GM12864 (cell line): ENCODE data around the gene SNX21.

ENCODE experiments used
- DNase-seq: peaks from one replicate; pipeline ENCODE4 v3.0.0-alpha.2; 2011; ENCODE audit warnings: low read depth
- H3K4me3 ChIP-seq: 2 replicates; pipeline ENCODE4 v1.5.1; 2011; ENCODE audit warnings: mild to moderate bottlenecking, low read depth, low read length, control low read depth
- TF ChIP-seq, protein P1 (sequence below): IDR thresholded peaks from 2 replicates; pipeline ENCODE4 v1.5.1; 2011; ENCODE audit warnings: low read depth, mild to moderate bottlenecking, moderate library complexity, low read length, control low read depth, inconsistent platforms; ENCODE audit errors: missing control alignments

The SNX21 gene

DNA sequence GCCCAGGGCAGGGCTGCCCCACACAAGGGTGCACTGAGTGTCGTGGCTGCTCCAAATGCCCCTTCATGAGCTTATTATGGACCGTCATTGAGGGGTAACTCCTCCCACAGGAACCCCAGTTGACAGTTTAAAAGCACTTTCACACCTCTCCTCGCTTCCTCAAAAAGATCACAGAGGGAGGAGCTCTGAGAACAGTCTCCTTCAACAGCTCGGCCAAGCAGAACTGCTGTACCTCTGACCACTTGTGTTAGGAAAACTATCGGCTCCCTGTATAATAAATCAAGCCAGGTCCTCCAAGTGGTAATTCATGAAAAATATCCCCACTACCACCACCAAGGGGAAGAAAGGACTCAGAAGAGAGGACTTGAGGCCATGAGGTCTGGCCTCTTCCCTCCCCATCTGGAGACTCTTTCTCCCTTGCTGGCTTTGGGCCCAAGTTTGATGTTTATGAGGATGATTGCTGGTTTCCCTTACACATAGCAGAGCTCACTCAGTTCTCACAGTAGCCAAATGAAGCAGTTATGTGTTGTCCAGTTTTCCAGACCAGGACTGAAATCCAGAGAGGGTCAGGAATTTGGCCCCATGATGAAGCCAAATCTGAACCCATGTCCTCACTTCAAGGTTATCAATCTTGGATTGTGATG lies 8.7 kb downstream of the SNX21 start:
- peak; percentile 31 for DNase-seq
- TF ChIP-seq, protein P1, sequence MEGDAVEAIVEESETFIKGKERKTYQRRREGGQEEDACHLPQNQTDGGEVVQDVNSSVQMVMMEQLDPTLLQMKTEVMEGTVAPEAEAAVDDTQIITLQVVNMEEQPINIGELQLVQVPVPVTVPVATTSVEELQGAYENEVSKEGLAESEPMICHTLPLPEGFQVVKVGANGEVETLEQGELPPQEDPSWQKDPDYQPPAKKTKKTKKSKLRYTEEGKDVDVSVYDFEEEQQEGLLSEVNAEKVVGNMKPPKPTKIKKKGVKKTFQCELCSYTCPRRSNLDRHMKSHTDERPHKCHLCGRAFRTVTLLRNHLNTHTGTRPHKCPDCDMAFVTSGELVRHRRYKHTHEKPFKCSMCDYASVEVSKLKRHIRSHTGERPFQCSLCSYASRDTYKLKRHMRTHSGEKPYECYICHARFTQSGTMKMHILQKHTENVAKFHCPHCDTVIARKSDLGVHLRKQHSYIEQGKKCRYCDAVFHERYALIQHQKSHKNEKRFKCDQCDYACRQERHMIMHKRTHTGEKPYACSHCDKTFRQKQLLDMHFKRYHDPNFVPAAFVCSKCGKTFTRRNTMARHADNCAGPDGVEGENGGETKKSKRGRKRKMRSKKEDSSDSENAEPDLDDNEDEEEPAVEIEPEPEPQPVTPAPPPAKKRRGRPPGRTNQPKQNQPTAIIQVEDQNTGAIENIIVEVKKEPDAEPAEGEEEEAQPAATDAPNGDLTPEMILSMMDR: no peak
- H3K4me3 ChIP-seq: no peak overlapping the region

GRCh38 chr20:45843506-45843905 lies 9.9 kb downstream of the SNX21 start:
- TF ChIP-seq, protein P1: no peak
- no peak for DNase-seq

GRCh38 chr20:45845452-45845851 lies 11.9 kb downstream of the SNX21 start:
- DNase-seq: no peak
- TF ChIP-seq, protein P1: no peak
- no peak overlapping the region for H3K4me3 ChIP-seq

More at GRCh38 chr20:45843506-45843905, 9.9 kb downstream of the SNX21 start:
- no peak overlapping the region for H3K4me3 ChIP-seq

- no peak overlapping the region for H3K4me3 ChIP-seq
- TF ChIP-seq, protein P1: no peak
- no peak for DNase-seq
These were observed 14.8 kb downstream of the SNX21 start for GRCh38 chr20:45848421-45848820.

- no peak for DNase-seq
- H3K4me3 ChIP-seq: no peak overlapping the region
- TF ChIP-seq, protein P1: no peak
These were observed 15.5 kb downstream of the SNX21 start for GRCh38 chr20:45848969-45849582.

DNA sequence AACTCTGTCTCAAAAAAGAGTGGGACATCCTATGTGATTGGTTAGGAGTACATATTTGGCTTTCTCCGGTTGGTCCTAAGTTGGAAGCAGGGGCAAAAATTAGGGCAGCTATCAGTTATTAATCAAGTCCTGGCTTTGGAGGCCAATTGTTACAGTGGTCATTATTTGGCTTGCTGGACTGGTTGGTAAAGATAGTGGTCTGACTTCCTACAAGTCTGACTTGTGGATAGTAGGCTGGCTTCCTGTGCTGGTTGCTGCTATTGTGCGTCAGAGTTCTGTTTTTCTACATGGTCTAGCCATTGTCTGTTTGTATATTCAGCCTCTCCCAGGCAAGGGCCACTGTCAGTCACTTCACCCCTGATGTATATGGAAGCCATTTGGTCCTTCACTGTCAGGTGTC lies 16.6 kb downstream of the SNX21 start:
- no peak for DNase-seq
- TF ChIP-seq, protein P1: no peak
- H3K4me3 ChIP-seq: no peak overlapping the region

- DNase-seq: no peak
- TF ChIP-seq, protein P1: no peak
- H3K4me3 ChIP-seq: no peak overlapping the region
These were observed 17.3 kb downstream of the SNX21 start for GRCh38 chr20:45850926-45851325.
